ENCODE measurements around the gene HS6ST3. TPM values are rescaled to one million over a fixed set of nuclear protein-coding genes. Genes with fewer than 3 reads are reported as not detected.

Gene HS6ST3
- total and polyA plus RNA-seq, 2 donors (not counting 1 experiment from before 2014, with no cell fraction given) = not detected

GRCh38 chr13:96492766-96493165 is 402.9 kb downstream of the HS6ST3 start:
- no peaks in the 10 kb centered on the region for H4K20me1 ChIP-seq (ENCODE audit: control insufficient read depth, extremely low read depth, insufficient read depth, low read length)
- DNase-seq (ENCODE audit: low read depth in 2 of 2) = no peak
- H3K4me2 ChIP-seq (ENCODE audit: extremely low read depth, insufficient read depth, low read length) = no peak overlapping the region
- H3K79me2 ChIP-seq (ENCODE audit: control insufficient read depth, insufficient read depth, low read length) = no peaks in the 10 kb centered on the region
- no peak overlapping the region for H3K27ac ChIP-seq (ENCODE audit: insufficient read depth, low read length)
- TF ChIP-seq CTCF (conservative IDR thresholded peaks at IDR 0.05 in 1 of 2, IDR thresholded peaks at IDR 0.05 in 1 of 2; ENCODE audit: low read depth in 1 of 2, low read length in 2 of 2) (no peak), EZH2 (IDR thresholded peaks at IDR 0.05; ENCODE audit: low read length, missing control alignments) (no peak)
- H3K36me3 ChIP-seq (ENCODE audit: control insufficient read depth, insufficient read depth, low read length) = no peaks in the 10 kb centered on the region
- H3K9me3 ChIP-seq (ENCODE audit: control insufficient read depth, insufficient read depth, low read depth, low read length) = no peaks in the 10 kb centered on the region
- no peaks in the 10 kb centered on the region for H3K4me1 ChIP-seq (ENCODE audit: control insufficient read depth, extremely low read depth, insufficient read depth, low read length)
- no peak overlapping the region for H3K4me3 ChIP-seq (replicated peaks in 1 of 4; ENCODE audit: control extremely low read depth in 1 of 4, insufficient read depth in 1 of 4, low read depth in 3 of 4, low read length in 4 of 4)
- no peak overlapping the region for H2AFZ ChIP-seq (ENCODE audit: low read length)
- no peak overlapping the region for H3K9ac ChIP-seq (ENCODE audit: insufficient read depth, low read length)
- no peaks in the 10 kb centered on the region for H3K27me3 ChIP-seq (ENCODE audit: control insufficient read depth, insufficient read depth, low read length)

DNA sequence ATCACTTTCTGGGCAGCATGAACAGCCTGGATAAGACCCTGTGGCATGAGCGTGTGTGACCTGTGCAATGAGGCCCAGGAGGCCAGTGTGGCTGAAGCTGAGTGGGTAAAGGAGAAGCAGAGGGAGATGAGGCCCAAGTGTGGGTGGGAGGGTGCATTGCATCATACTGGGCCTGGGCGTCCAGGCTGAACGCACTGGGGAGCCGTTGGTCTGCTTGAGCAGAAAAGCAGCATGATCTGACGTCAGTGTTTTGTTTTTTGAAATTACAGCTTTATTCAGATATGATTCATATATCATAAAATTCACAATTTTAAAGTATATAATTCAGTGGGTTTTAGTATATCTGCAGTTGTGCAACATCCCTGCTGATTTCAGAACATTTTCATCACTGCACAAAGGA is 409.7 kb downstream of the HS6ST3 start:
- Histone ChIP-seq H4K20me1 (ENCODE audit: control insufficient read depth, extremely low read depth, insufficient read depth, low read length) (no peaks in the 10 kb centered on the region), H3K27ac (ENCODE audit: insufficient read depth, low read length) (no peak overlapping the region), H3K4me3 (replicated peaks in 1 of 4; ENCODE audit: control extremely low read depth in 1 of 4, insufficient read depth in 1 of 4, low read depth in 3 of 4, low read length in 4 of 4) (no peak overlapping the region), H3K4me2 (ENCODE audit: extremely low read depth, insufficient read depth, low read length) (no peak overlapping the region), H3K9me3 (ENCODE audit: control insufficient read depth, insufficient read depth, low read depth, low read length) (no peaks in the 10 kb centered on the region), H3K79me2 (ENCODE audit: control insufficient read depth, insufficient read depth, low read length) (no peaks in the 10 kb centered on the region), H3K27me3 (ENCODE audit: control insufficient read depth, insufficient read depth, low read length) (no peaks in the 10 kb centered on the region), H3K9ac (ENCODE audit: insufficient read depth, low read length) (no peak overlapping the region), H3K4me1 (ENCODE audit: control insufficient read depth, extremely low read depth, insufficient read depth, low read length) (no peaks in the 10 kb centered on the region), H2AFZ (ENCODE audit: low read length) (no peak overlapping the region), H3K36me3 (ENCODE audit: control insufficient read depth, insufficient read depth, low read length) (no peaks in the 10 kb centered on the region)
- TF ChIP-seq CTCF (conservative IDR thresholded peaks at IDR 0.05 in 1 of 2, IDR thresholded peaks at IDR 0.05 in 1 of 2; ENCODE audit: low read depth in 1 of 2, low read length in 2 of 2) = no peak
- TF ChIP-seq EZH2 (IDR thresholded peaks at IDR 0.05; ENCODE audit: low read length, missing control alignments) = no peak
- DNase-seq (ENCODE audit: low read depth in 2 of 2) = no peak

- Histone ChIP-seq H3K4me1 (ENCODE audit: control insufficient read depth, extremely low read depth, insufficient read depth, low read length) (no peaks in the 10 kb centered on the region), H2AFZ (ENCODE audit: low read length) (no peak overlapping the region), H3K27me3 (ENCODE audit: control insufficient read depth, insufficient read depth, low read length) (no peaks in the 10 kb centered on the region), H3K4me2 (ENCODE audit: extremely low read depth, insufficient read depth, low read length) (no peak overlapping the region), H3K9ac (ENCODE audit: insufficient read depth, low read length) (no peak overlapping the region), H3K36me3 (ENCODE audit: control insufficient read depth, insufficient read depth, low read length) (no peaks in the 10 kb centered on the region), H3K27ac (ENCODE audit: insufficient read depth, low read length) (no peak overlapping the region), H4K20me1 (ENCODE audit: control insufficient read depth, extremely low read depth, insufficient read depth, low read length) (no peaks in the 10 kb centered on the region), H3K79me2 (ENCODE audit: control insufficient read depth, insufficient read depth, low read length) (no peaks in the 10 kb centered on the region), H3K4me3 (replicated peaks in 1 of 4; ENCODE audit: control extremely low read depth in 1 of 4, insufficient read depth in 1 of 4, low read depth in 3 of 4, low read length in 4 of 4) (no peak overlapping the region), H3K9me3 (ENCODE audit: control insufficient read depth, insufficient read depth, low read depth, low read length) (no peaks in the 10 kb centered on the region)
- DNase-seq (ENCODE audit: low read depth in 2 of 2) = no peak
- TF ChIP-seq CTCF (conservative IDR thresholded peaks at IDR 0.05 in 1 of 2, IDR thresholded peaks at IDR 0.05 in 1 of 2; ENCODE audit: low read depth in 1 of 2, low read length in 2 of 2) (no peak), EZH2 (IDR thresholded peaks at IDR 0.05; ENCODE audit: low read length, missing control alignments) (no peak)
Measured at GRCh38 chr13:96500953-96501352, 411.0 kb downstream of the HS6ST3 start.
